ENCODE results near the gene GXYLT1. TPM values are rescaled to one million over a fixed set of nuclear protein-coding genes. Genes with fewer than 3 reads are reported as not detected.

GXYLT1 gene
- polyA plus RNA-seq, 1 of the 3 experiments (the other 2 are of a cell fraction), result 5.0 TPM

GRCh38 chr12:42156232-42156631 is 11.6 kb upstream of the GXYLT1 start:
- no peak for DNase-seq
- Histone ChIP-seq H3K27me3 (ENCODE audit: insufficient read depth) (no peaks in the 10 kb centered on the region), H3K4me3 (ENCODE audit: low read depth in 2 of 2, low read length in 1 of 2) (no peak overlapping the region), H2AFZ (ENCODE audit: low read depth) (no peak overlapping the region), H3K36me3 (replicated peaks in 1 of 2; ENCODE audit: control insufficient read depth in 1 of 2, insufficient read depth in 2 of 2, low read length in 1 of 2) (peaks cover 28 to 33% of the 10 kb centered on the region in 2 experiments), H3K9me3 (no peaks in the 10 kb centered on the region), H3K4me2 (no peak overlapping the region), H4K20me1 (ENCODE audit: insufficient read depth) (no peaks in the 10 kb centered on the region), H3K27ac (ENCODE audit: low read depth in 2 of 2, low read length in 1 of 2) (no peak overlapping the region), H3F3A (replicated peaks; ENCODE audit: insufficient read depth) (peaks cover 4% of the 10 kb centered on the region), H3K9ac (no peak overlapping the region), H3K9me2 (no peaks in the 10 kb centered on the region), H3K79me2 (ENCODE audit: insufficient read depth) (no peaks in the 10 kb centered on the region), H3K4me1 (ENCODE audit: control insufficient read depth in 1 of 2, insufficient read depth in 2 of 2, low read depth in 1 of 2, low read length in 1 of 2) (no peaks in the 10 kb centered on the region)
- CTCF ChIA-PET, result no interaction called here
- POLR2A ChIA-PET, result no interaction called here
- no peak for TF ChIP-seq IRF3 (IDR thresholded peaks at IDR 0.05; ENCODE audit: low read depth, low read length)
- TF ChIP-seq GABPA (IDR thresholded peaks at IDR 0.05; ENCODE audit: low read depth), result no peak
- TF ChIP-seq MAX (IDR thresholded peaks at IDR 0.05; ENCODE audit: low read depth), result no peak
- TF ChIP-seq, protein P1, sequence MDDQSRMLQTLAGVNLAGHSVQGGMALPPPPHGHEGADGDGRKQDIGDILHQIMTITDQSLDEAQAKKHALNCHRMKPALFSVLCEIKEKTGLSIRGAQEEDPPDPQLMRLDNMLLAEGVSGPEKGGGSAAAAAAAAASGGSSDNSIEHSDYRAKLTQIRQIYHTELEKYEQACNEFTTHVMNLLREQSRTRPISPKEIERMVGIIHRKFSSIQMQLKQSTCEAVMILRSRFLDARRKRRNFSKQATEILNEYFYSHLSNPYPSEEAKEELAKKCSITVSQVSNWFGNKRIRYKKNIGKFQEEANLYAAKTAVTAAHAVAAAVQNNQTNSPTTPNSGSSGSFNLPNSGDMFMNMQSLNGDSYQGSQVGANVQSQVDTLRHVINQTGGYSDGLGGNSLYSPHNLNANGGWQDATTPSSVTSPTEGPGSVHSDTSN (IDR thresholded peaks at IDR 0.05), result no peak
- TF ChIP-seq TCF12 (IDR thresholded peaks at IDR 0.05), result no peak
- TF ChIP-seq USF2 (IDR thresholded peaks at IDR 0.05; ENCODE audit: borderline replicate concordance, low read depth, low read length), result no peak
- TF ChIP-seq, protein P2, sequence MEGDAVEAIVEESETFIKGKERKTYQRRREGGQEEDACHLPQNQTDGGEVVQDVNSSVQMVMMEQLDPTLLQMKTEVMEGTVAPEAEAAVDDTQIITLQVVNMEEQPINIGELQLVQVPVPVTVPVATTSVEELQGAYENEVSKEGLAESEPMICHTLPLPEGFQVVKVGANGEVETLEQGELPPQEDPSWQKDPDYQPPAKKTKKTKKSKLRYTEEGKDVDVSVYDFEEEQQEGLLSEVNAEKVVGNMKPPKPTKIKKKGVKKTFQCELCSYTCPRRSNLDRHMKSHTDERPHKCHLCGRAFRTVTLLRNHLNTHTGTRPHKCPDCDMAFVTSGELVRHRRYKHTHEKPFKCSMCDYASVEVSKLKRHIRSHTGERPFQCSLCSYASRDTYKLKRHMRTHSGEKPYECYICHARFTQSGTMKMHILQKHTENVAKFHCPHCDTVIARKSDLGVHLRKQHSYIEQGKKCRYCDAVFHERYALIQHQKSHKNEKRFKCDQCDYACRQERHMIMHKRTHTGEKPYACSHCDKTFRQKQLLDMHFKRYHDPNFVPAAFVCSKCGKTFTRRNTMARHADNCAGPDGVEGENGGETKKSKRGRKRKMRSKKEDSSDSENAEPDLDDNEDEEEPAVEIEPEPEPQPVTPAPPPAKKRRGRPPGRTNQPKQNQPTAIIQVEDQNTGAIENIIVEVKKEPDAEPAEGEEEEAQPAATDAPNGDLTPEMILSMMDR (IDR thresholded peaks at IDR 0.05), result no peak
- TF ChIP-seq JUND (IDR thresholded peaks at IDR 0.05), result no peak
- TF ChIP-seq, protein P3, sequence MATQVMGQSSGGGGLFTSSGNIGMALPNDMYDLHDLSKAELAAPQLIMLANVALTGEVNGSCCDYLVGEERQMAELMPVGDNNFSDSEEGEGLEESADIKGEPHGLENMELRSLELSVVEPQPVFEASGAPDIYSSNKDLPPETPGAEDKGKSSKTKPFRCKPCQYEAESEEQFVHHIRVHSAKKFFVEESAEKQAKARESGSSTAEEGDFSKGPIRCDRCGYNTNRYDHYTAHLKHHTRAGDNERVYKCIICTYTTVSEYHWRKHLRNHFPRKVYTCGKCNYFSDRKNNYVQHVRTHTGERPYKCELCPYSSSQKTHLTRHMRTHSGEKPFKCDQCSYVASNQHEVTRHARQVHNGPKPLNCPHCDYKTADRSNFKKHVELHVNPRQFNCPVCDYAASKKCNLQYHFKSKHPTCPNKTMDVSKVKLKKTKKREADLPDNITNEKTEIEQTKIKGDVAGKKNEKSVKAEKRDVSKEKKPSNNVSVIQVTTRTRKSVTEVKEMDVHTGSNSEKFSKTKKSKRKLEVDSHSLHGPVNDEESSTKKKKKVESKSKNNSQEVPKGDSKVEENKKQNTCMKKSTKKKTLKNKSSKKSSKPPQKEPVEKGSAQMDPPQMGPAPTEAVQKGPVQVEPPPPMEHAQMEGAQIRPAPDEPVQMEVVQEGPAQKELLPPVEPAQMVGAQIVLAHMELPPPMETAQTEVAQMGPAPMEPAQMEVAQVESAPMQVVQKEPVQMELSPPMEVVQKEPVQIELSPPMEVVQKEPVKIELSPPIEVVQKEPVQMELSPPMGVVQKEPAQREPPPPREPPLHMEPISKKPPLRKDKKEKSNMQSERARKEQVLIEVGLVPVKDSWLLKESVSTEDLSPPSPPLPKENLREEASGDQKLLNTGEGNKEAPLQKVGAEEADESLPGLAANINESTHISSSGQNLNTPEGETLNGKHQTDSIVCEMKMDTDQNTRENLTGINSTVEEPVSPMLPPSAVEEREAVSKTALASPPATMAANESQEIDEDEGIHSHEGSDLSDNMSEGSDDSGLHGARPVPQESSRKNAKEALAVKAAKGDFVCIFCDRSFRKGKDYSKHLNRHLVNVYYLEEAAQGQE (IDR thresholded peaks at IDR 0.05; ENCODE audit: low read depth, low read length), result no peak
- TF ChIP-seq MXI1 (IDR thresholded peaks at IDR 0.05; ENCODE audit: low read depth, low read length), result no peak
- no peak for TF ChIP-seq CHD2 (IDR thresholded peaks at IDR 0.05; ENCODE audit: low read length, partially characterized antibody)
- TF ChIP-seq NRF1 (IDR thresholded peaks at IDR 0.05; ENCODE audit: low read depth, low read length), result no peak
- no peak for TF ChIP-seq MEF2A (IDR thresholded peaks at IDR 0.05; ENCODE audit: borderline replicate concordance, low read depth)
- no peak for TF ChIP-seq SIN3A (IDR thresholded peaks at IDR 0.05; ENCODE audit: borderline replicate concordance, low read depth, low read length)
- TF ChIP-seq TEAD4 (IDR thresholded peaks at IDR 0.05; ENCODE audit: borderline replicate concordance, insufficient read depth), result no peak
- TF ChIP-seq EZH2phosphoT487 (IDR thresholded peaks at IDR 0.05; ENCODE audit: borderline replicate concordance, low read depth), result no peak
- 66% methylated on average over 2 of the region's 2 CpGs for WGBS (ENCODE audit: low lambda C conversion rate)
